ENCODE measurements around the gene MS4A8.
"Not testable (repeated sequence)": the region's sequence is repeated elsewhere in the genome, so short reads cannot be mapped to it uniquely, and the experiment has no call there.

The MS4A8 gene

GRCh38 chr11:60672255-60672654 lies 27.2 kb upstream of the MS4A8 start:
- Histone ChIP-seq H3K36me3 (ENCODE audit: control insufficient read depth, low read length) (no peaks in the 10 kb centered on the region), H3K79me2 (ENCODE audit: control insufficient read depth, low read length) (no peaks in the 10 kb centered on the region), H3K9me2 (replicated peaks; ENCODE audit: control insufficient read depth, low read length) (no peaks in the 10 kb centered on the region), H3F3A (ENCODE audit: control insufficient read depth, insufficient read depth) (no peaks in the 10 kb centered on the region), H3K27ac (ENCODE audit: low read depth, low read length) (no peak overlapping the region), H3K4me3 (ENCODE audit: low read length) (no peak overlapping the region), H3K9me3 (ENCODE audit: control insufficient read depth, insufficient read depth, low read length) (peaks cover 6% of the 10 kb centered on the region; the same call in 1 of the 2 replicates), H3K27me3 (ENCODE audit: control insufficient read depth, low read length) (no peaks in the 10 kb centered on the region), H4K20me1 (ENCODE audit: control insufficient read depth, insufficient read depth, low read depth, low read length) (no peaks in the 10 kb centered on the region), H3K4me1 (ENCODE audit: control insufficient read depth, low read length) (no peaks in the 10 kb centered on the region), H3K4me2 (ENCODE audit: low read length) (no peak overlapping the region)
- TF ChIP-seq EZH2phosphoT487 (IDR thresholded peaks at IDR 0.05; ENCODE audit: borderline replicate concordance, low read length) (no peak), CTCF (IDR thresholded peaks at IDR 0.05; ENCODE audit: low read depth, low read length, poor library complexity, severe bottlenecking) (no peak)

GRCh38 chr11:60678231-60678630 lies 21.2 kb upstream of the MS4A8 start:
- not testable (repeated sequence) for H3K27ac ChIP-seq (ENCODE audit: low read depth, low read length); H4K20me1 ChIP-seq (ENCODE audit: control insufficient read depth, insufficient read depth, low read depth, low read length); H3K4me2 ChIP-seq (ENCODE audit: low read length); H3K4me1 ChIP-seq (ENCODE audit: control insufficient read depth, low read length); H3K9me2 ChIP-seq (replicated peaks; ENCODE audit: control insufficient read depth, low read length); H3K27me3 ChIP-seq (ENCODE audit: control insufficient read depth, low read length); H3K36me3 ChIP-seq (ENCODE audit: control insufficient read depth, low read length); H3K4me3 ChIP-seq (ENCODE audit: low read length); H3K79me2 ChIP-seq (ENCODE audit: control insufficient read depth, low read length); H3F3A ChIP-seq (ENCODE audit: control insufficient read depth, insufficient read depth)
- H3K9me3 ChIP-seq (ENCODE audit: control insufficient read depth, insufficient read depth, low read length): peaks cover 17% of the 10 kb centered on the region; the same call in 1 of the 2 replicates

GRCh38 chr11:60679879-60680278 lies 19.5 kb upstream of the MS4A8 start:
- no peak overlapping the region for H3K4me2 ChIP-seq (ENCODE audit: low read length)
- H3K4me1 ChIP-seq (ENCODE audit: control insufficient read depth, low read length): peaks cover 5% of the 10 kb centered on the region; the same call in 1 of the 2 replicates
- no peaks in the 10 kb centered on the region for H3K36me3 ChIP-seq (ENCODE audit: control insufficient read depth, low read length)
- H3K79me2 ChIP-seq (ENCODE audit: control insufficient read depth, low read length): no peaks in the 10 kb centered on the region
- no peaks in the 10 kb centered on the region for H3F3A ChIP-seq (ENCODE audit: control insufficient read depth, insufficient read depth)
- H3K9me2 ChIP-seq (replicated peaks; ENCODE audit: control insufficient read depth, low read length): no peaks in the 10 kb centered on the region
- H3K27me3 ChIP-seq (ENCODE audit: control insufficient read depth, low read length): 0 out of 2 replicates have a peak, but pooled peaks cover 2% of the 10 kb centered on the region
- peaks cover 11% of the 10 kb centered on the region; the same call in 1 of the 2 replicates for H3K9me3 ChIP-seq (ENCODE audit: control insufficient read depth, insufficient read depth, low read length)
- no peak overlapping the region for H3K27ac ChIP-seq (ENCODE audit: low read depth, low read length)
- TF ChIP-seq CTCF (IDR thresholded peaks at IDR 0.05; ENCODE audit: low read depth, low read length, poor library complexity, severe bottlenecking) (no peak), EZH2phosphoT487 (IDR thresholded peaks at IDR 0.05; ENCODE audit: borderline replicate concordance, low read length) (no peak)
- H4K20me1 ChIP-seq (ENCODE audit: control insufficient read depth, insufficient read depth, low read depth, low read length): no peaks in the 10 kb centered on the region
- no peak overlapping the region for H3K4me3 ChIP-seq (ENCODE audit: low read length)

GRCh38 chr11:60680455-60681119 lies 18.8 kb upstream of the MS4A8 start:
- H3K4me1 ChIP-seq (ENCODE audit: control insufficient read depth, low read length): peaks cover 5% of the 10 kb centered on the region; the same call in 1 of the 2 replicates
- H3K9me2 ChIP-seq (replicated peaks; ENCODE audit: control insufficient read depth, low read length): no peaks in the 10 kb centered on the region
- peaks cover 11% of the 10 kb centered on the region; the same call in 1 of the 2 replicates for H3K9me3 ChIP-seq (ENCODE audit: control insufficient read depth, insufficient read depth, low read length)
- TF ChIP-seq CTCF (IDR thresholded peaks at IDR 0.05; ENCODE audit: low read depth, low read length, poor library complexity, severe bottlenecking): no peak
- TF ChIP-seq EZH2phosphoT487 (IDR thresholded peaks at IDR 0.05; ENCODE audit: borderline replicate concordance, low read length): no peak
- H3K27me3 ChIP-seq (ENCODE audit: control insufficient read depth, low read length): 0 out of 2 replicates have a peak, but pooled peaks cover 2% of the 10 kb centered on the region
- no peaks in the 10 kb centered on the region for H3K36me3 ChIP-seq (ENCODE audit: control insufficient read depth, low read length)
- H3K4me2 ChIP-seq (ENCODE audit: low read length): no peak overlapping the region
- H3K27ac ChIP-seq (ENCODE audit: low read depth, low read length): no peak overlapping the region
- H3F3A ChIP-seq (ENCODE audit: control insufficient read depth, insufficient read depth): no peaks in the 10 kb centered on the region
- H4K20me1 ChIP-seq (ENCODE audit: control insufficient read depth, insufficient read depth, low read depth, low read length): no peaks in the 10 kb centered on the region
- H3K4me3 ChIP-seq (ENCODE audit: low read length): no peak overlapping the region
- H3K79me2 ChIP-seq (ENCODE audit: control insufficient read depth, low read length): no peaks in the 10 kb centered on the region

- H3K4me1 ChIP-seq (ENCODE audit: control insufficient read depth, low read length); H3K9me2 ChIP-seq (replicated peaks; ENCODE audit: control insufficient read depth, low read length); H3K27me3 ChIP-seq (ENCODE audit: control insufficient read depth, low read length); H3K4me2 ChIP-seq (ENCODE audit: low read length); H3K4me3 ChIP-seq (ENCODE audit: low read length); H3F3A ChIP-seq (ENCODE audit: control insufficient read depth, insufficient read depth); H3K79me2 ChIP-seq (ENCODE audit: control insufficient read depth, low read length); H4K20me1 ChIP-seq (ENCODE audit: control insufficient read depth, insufficient read depth, low read depth, low read length); H3K27ac ChIP-seq (ENCODE audit: low read depth, low read length); H3K9me3 ChIP-seq (ENCODE audit: control insufficient read depth, insufficient read depth, low read length); H3K36me3 ChIP-seq (ENCODE audit: control insufficient read depth, low read length): not testable (repeated sequence)
These were observed 14.9 kb upstream of the MS4A8 start for GRCh38 chr11:60684541-60684848.

Data from DOHH2 (cell line).